Nephron (organoid): Measurements from ENCODE around the gene ZNF419.

Experiments
- H3K27ac Mint-ChIP-seq, 3 experiments: 2 replicates each; pipeline ENCODE4 v1.8.0; 2020; ENCODE audit warnings: mixed read lengths in 3 of 3, mild to moderate bottlenecking in 2 of 3, moderate library complexity in 1 of 3
- H3K27me3 Mint-ChIP-seq: 2 replicates; pipeline ENCODE4 v1.8.0; 2021; ENCODE audit warnings: low read depth, mild to moderate bottlenecking, moderate library complexity, mixed read lengths
- H3K36me3 Mint-ChIP-seq: 2 replicates; pipeline ENCODE4 v1.8.0; 2020; ENCODE audit warnings: low read depth, mixed read lengths
- H3K4me1 Mint-ChIP-seq: 2 replicates; pipeline ENCODE4 v1.8.0; 2020; ENCODE audit warnings: mixed read lengths
- H3K4me3 Mint-ChIP-seq, 3 experiments: 2 replicates each; pipeline ENCODE4 v1.8.0; 2020; ENCODE audit warnings: mild to moderate bottlenecking in 3 of 3, mixed read lengths in 3 of 3, moderate library complexity in 2 of 3
- H3K9me3 Mint-ChIP-seq: 2 replicates; pipeline ENCODE4 v1.8.0; 2020; ENCODE audit warnings: mixed read lengths
- TF ChIP-seq, protein P1 (sequence below), 3 experiments: fragments of 200-600 bp; sonication (generic); IDR thresholded peaks; one replicate each; pipeline ENCODE4 v1.5.0; 2021; ENCODE audit warnings: antibody characterized with exemption in 3 of 3; ENCODE audit not compliant: unreplicated experiment in 3 of 3

The ZNF419 gene

GRCh38 chr19:57537953-57538547 is 50.5 kb downstream of the ZNF419 start:
- Mint-ChIP-seq H3K4me3 (no peak overlapping the region), H3K4me1 (no peaks in the 10 kb centered on the region), H3K9me3 (peaks cover 92% of the 10 kb centered on the region), H3K36me3 (peaks cover 100% of the 10 kb centered on the region), H3K27me3 (no peaks in the 10 kb centered on the region), H3K27ac (no peak overlapping the region)
- TF ChIP-seq, protein P1, sequence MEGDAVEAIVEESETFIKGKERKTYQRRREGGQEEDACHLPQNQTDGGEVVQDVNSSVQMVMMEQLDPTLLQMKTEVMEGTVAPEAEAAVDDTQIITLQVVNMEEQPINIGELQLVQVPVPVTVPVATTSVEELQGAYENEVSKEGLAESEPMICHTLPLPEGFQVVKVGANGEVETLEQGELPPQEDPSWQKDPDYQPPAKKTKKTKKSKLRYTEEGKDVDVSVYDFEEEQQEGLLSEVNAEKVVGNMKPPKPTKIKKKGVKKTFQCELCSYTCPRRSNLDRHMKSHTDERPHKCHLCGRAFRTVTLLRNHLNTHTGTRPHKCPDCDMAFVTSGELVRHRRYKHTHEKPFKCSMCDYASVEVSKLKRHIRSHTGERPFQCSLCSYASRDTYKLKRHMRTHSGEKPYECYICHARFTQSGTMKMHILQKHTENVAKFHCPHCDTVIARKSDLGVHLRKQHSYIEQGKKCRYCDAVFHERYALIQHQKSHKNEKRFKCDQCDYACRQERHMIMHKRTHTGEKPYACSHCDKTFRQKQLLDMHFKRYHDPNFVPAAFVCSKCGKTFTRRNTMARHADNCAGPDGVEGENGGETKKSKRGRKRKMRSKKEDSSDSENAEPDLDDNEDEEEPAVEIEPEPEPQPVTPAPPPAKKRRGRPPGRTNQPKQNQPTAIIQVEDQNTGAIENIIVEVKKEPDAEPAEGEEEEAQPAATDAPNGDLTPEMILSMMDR (IDR thresholded peaks at IDR 0.05; ENCODE audit: unreplicated experiment in 3 of 3): no peak
